Right lobe of liver (tissue), 4 donors: ENCODE measurements around the gene RBM33.

Source experiments
- POLR2A ChIP-seq: fragments of 450-650 bp; IDR thresholded peaks from one replicate; pipeline ENCODE4 v1.6.1; 2017; ENCODE audit warnings: antibody characterized with exemption, mild to moderate bottlenecking
- TF ChIP-seq, protein P1 (sequence below), 4 donors: fragments of 200-600 bp in 3 of 4; fragments of 450-650 bp in 1 of 4; IDR thresholded peaks; one replicate each; pipeline versions ENCODE4 v1.5.1 to v1.8.0; 2016 to 2022; ENCODE audit warnings: antibody characterized with exemption in 4 of 4, mild to moderate bottlenecking in 2 of 4
- donor health status: DM: no; HTN: no; CAD: no.
- donor health status: DM: no; HTN: no; CAD: no.
- donor health status: DM: no; HTN: yes; CAD: no.

DNA sequence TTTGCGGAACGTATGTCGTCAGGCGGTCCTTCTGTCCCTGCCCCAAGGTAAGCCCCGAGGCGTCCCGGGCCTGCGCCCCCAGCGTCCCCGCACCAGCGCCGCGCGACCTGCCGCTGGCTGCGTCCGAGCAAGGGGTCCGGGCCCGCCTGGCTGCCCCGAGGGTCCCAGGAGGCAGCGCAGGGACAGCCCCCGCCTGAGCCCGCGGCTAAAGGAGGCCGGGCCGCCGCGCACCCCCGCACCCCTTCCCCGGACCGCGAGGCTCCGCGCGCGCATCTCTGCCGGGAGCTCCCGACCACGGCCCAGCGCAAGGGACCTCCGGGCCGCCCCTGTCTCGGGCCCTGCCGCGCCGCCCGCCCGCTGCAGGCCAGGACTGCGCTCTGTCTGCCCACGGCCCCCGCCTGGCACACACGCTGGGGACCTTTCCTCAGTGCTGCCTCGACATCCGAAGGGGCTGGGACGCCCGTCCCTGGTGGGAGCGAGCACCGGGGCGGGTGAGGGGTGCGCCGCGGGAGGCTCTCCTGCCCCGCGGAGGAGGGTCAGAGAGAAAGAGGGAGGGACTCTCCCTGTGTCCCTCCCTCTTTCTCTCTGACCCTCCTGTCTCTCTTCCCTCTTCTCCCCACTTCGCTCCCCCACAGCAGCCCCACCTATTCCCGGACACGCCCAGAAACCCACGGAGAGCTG is 142.8 kb downstream of the RBM33 start:
- TF ChIP-seq, protein P1, sequence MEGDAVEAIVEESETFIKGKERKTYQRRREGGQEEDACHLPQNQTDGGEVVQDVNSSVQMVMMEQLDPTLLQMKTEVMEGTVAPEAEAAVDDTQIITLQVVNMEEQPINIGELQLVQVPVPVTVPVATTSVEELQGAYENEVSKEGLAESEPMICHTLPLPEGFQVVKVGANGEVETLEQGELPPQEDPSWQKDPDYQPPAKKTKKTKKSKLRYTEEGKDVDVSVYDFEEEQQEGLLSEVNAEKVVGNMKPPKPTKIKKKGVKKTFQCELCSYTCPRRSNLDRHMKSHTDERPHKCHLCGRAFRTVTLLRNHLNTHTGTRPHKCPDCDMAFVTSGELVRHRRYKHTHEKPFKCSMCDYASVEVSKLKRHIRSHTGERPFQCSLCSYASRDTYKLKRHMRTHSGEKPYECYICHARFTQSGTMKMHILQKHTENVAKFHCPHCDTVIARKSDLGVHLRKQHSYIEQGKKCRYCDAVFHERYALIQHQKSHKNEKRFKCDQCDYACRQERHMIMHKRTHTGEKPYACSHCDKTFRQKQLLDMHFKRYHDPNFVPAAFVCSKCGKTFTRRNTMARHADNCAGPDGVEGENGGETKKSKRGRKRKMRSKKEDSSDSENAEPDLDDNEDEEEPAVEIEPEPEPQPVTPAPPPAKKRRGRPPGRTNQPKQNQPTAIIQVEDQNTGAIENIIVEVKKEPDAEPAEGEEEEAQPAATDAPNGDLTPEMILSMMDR (IDR thresholded peaks at IDR 0.05) = no peak
- no peak for TF ChIP-seq POLR2A
